Neural cell (in vitro differentiated cells): Measurements from ENCODE around the gene KCTD14. TPM values are rescaled to one million over a fixed set of nuclear protein-coding genes. Genes with fewer than 3 reads are reported as not detected.

Source experiments
- H2AFZ ChIP-seq: fragments of 200-600, 300-800 bp; sonication (generic), shearing (Covaris generic); 2 replicates; pipeline ENCODE4 v1.6.0; 2014; ENCODE audit warnings: low read depth, mild to moderate bottlenecking, antibody characterized with exemption, low read length, moderate library complexity
- H3F3A ChIP-seq: fragments of 200-600 bp; shearing (Covaris generic); 2 replicates; pipeline ENCODE4 v1.6.1; 2016; ENCODE audit warnings: mild to moderate bottlenecking, moderate library complexity, mixed read lengths, antibody characterized with exemption, low read length; ENCODE audit not compliant: insufficient read depth, poor library complexity, severe bottlenecking
- H3K27ac ChIP-seq: fragments of 200-600, 300-800 bp; sonication (generic), shearing (Covaris generic); 2 replicates; pipeline ENCODE4 v1.5.1; 2014; ENCODE audit warnings: mild to moderate bottlenecking, low read length, moderate library complexity
- H3K27me3 ChIP-seq: fragments of 300-800, 200-600 bp; sonication (generic), shearing (Covaris generic); 2 replicates; pipeline ENCODE4 v1.6.0; 2014; ENCODE audit warnings: mild to moderate bottlenecking, low read depth, low read length, moderate library complexity; ENCODE audit not compliant: insufficient read depth
- H3K36me3 ChIP-seq: fragments of 300-800, 200-600 bp; sonication (generic), shearing (Covaris generic); 2 replicates; pipeline ENCODE4 v1.5.1; 2014; ENCODE audit warnings: mild to moderate bottlenecking, antibody characterized with exemption, low read length, moderate library complexity; ENCODE audit not compliant: insufficient read depth
- H3K4me2 ChIP-seq: fragments of 300-800, 200-600 bp; sonication (generic), shearing (Covaris generic); 2 replicates; pipeline ENCODE4 v1.6.0; 2014; ENCODE audit warnings: mild to moderate bottlenecking, low read length
- H3K4me3 ChIP-seq: fragments of 300-800, 200-600 bp; sonication (generic), shearing (Covaris generic); 2 replicates; pipeline ENCODE4 v1.5.1; 2014; ENCODE audit warnings: mild to moderate bottlenecking, low read length, moderate library complexity
- H3K79me2 ChIP-seq: fragments of 200-600 bp; shearing (Covaris generic); replicated peaks from 2 replicates; pipeline ENCODE4 v1.6.0; 2014; ENCODE audit warnings: mild to moderate bottlenecking, low read length, moderate library complexity; ENCODE audit not compliant: insufficient read depth
- H3K9ac ChIP-seq: fragments of 300-800, 200-600 bp; sonication (generic), shearing (Covaris generic); 2 replicates; pipeline ENCODE4 v1.6.1; 2016; ENCODE audit warnings: mild to moderate bottlenecking, low read length, mixed read lengths
- H3K9me2 ChIP-seq: fragments of 200-600 bp; shearing (Covaris generic); 2 replicates; pipeline ENCODE4 v1.6.1; 2016; ENCODE audit warnings: mild to moderate bottlenecking, low read length, mixed read lengths; ENCODE audit not compliant: insufficient read depth
- H3K9me3 ChIP-seq: fragments of 200-600, 300-800 bp; sonication (generic), shearing (Covaris generic); 2 replicates; pipeline ENCODE4 v1.6.1; 2016; ENCODE audit warnings: mild to moderate bottlenecking, mixed run types, low read length, moderate library complexity, mixed read lengths
- H4K20me1 ChIP-seq: fragments of 200-600 bp; shearing (Covaris generic); 2 replicates; pipeline ENCODE4 v1.6.1; 2016; ENCODE audit warnings: mild to moderate bottlenecking, mixed run types; ENCODE audit not compliant: insufficient read depth
- CTCF ChIP-seq: fragments of 450-650 bp; IDR thresholded peaks from 2 replicates; pipeline ENCODE4 v1.5.1; 2014; ENCODE audit warnings: antibody characterized with exemption, mild to moderate bottlenecking, moderate library complexity; ENCODE audit not compliant: poor library complexity, severe bottlenecking
- EP300 ChIP-seq: fragments of 450-650 bp; conservative IDR thresholded peaks from 2 replicates; pipeline ENCODE4 v1.6.1; 2014; ENCODE audit warnings: antibody characterized with exemption, mild to moderate bottlenecking, moderate library complexity; ENCODE audit not compliant: poor library complexity, severe bottlenecking
- EZH2 ChIP-seq: fragments of 200-600, 300-800 bp; shearing (Covaris generic), sonication (generic); IDR thresholded peaks from 2 replicates; pipeline ENCODE4 v1.6.1; 2014; ENCODE audit warnings: antibody characterized with exemption, low read length, borderline replicate concordance, mild to moderate bottlenecking; ENCODE audit not compliant: insufficient read depth, poor library complexity, severe bottlenecking
- MXI1 ChIP-seq: fragments of 450-650 bp; conservative IDR thresholded peaks from 2 replicates; pipeline ENCODE4 v1.6.1; 2014; ENCODE audit warnings: antibody characterized with exemption, mild to moderate bottlenecking; ENCODE audit not compliant: poor library complexity, severe bottlenecking
- POLR2AphosphoS5 ChIP-seq: IDR thresholded peaks from 2 replicates; pipeline ENCODE4 v1.6.1; 2012
- RAD21 ChIP-seq: fragments of 450-650 bp; conservative IDR thresholded peaks from 2 replicates; pipeline ENCODE4 v1.6.1; 2014; ENCODE audit warnings: antibody characterized with exemption, mild to moderate bottlenecking, moderate library complexity
- REST ChIP-seq: IDR thresholded peaks from 2 replicates; pipeline ENCODE4 v1.6.1; 2012; ENCODE audit warnings: borderline replicate concordance
- SMC3 ChIP-seq: fragments of 450-650 bp; conservative IDR thresholded peaks from 2 replicates; pipeline ENCODE4 v1.6.1; 2014; ENCODE audit warnings: antibody characterized with exemption, mild to moderate bottlenecking, moderate library complexity; ENCODE audit not compliant: poor library complexity
- TAF1 ChIP-seq: IDR thresholded peaks from 2 replicates; pipeline ENCODE4 v1.6.1; 2012; ENCODE audit warnings: low read depth
- polyA plus RNA-seq: library from polyadenylated mRNA; depleted of rRNA; stranded (reverse); fragments of >200 nt; gene quantifications from 2 replicates; pipeline ENCODE4 v1.2.3, GENCODE V29; 2014

The KCTD14 gene
- polyA plus RNA-seq, 1 donor from 2014 or later, result 0.32 TPM

- Histone ChIP-seq H3K4me3 (no peak overlapping the region), H2AFZ (no peak overlapping the region), H3K27me3 (no peaks in the 10 kb centered on the region), H4K20me1 (no peaks in the 10 kb centered on the region), H3K9ac (no peak overlapping the region), H3K9me2 (no peaks in the 10 kb centered on the region), H3K79me2 (no peaks in the 10 kb centered on the region), H3K27ac (no peak overlapping the region), H3K9me3 (no peaks in the 10 kb centered on the region), H3K4me2 (no peak overlapping the region), H3K36me3 (no peaks in the 10 kb centered on the region), H3F3A (no peaks in the 10 kb centered on the region)
- TF ChIP-seq CTCF (no peak), TAF1 (no peak), MXI1 (no peak), POLR2AphosphoS5 (no peak), RAD21 (no peak), EP300 (no peak), SMC3 (no peak), REST (no peak), EZH2 (no peak)
Observed at GRCh38 chr11:78036313-78036712, 13.2 kb upstream of the KCTD14 start.

- H4K20me1 ChIP-seq, result no peaks in the 10 kb centered on the region
- no peaks in the 10 kb centered on the region for H3K9me2 ChIP-seq
- H2AFZ ChIP-seq, result no peak overlapping the region
- no peaks in the 10 kb centered on the region for H3K27me3 ChIP-seq
- TF ChIP-seq EZH2 (no peak), MXI1 (no peak)
- no peaks in the 10 kb centered on the region for H3K79me2 ChIP-seq
- H3K36me3 ChIP-seq, result no peaks in the 10 kb centered on the region
- no peak overlapping the region for H3K4me3 ChIP-seq
- no peaks in the 10 kb centered on the region for H3F3A ChIP-seq
- no peak overlapping the region for H3K27ac ChIP-seq
- no peak overlapping the region for H3K9ac ChIP-seq
- no peaks in the 10 kb centered on the region for H3K9me3 ChIP-seq
- H3K4me2 ChIP-seq, result no peak overlapping the region
Observed at GRCh38 chr11:78034623-78035022, 11.5 kb upstream of the KCTD14 start.

- no peaks in the 10 kb centered on the region for H3K79me2 ChIP-seq
- H2AFZ ChIP-seq, result no peak overlapping the region
- no peaks in the 10 kb centered on the region for H3K9me3 ChIP-seq
- H3K9me2 ChIP-seq, result no peaks in the 10 kb centered on the region
- H3K4me3 ChIP-seq, result no peak overlapping the region
- H3F3A ChIP-seq, result no peaks in the 10 kb centered on the region
- no peak overlapping the region for H3K9ac ChIP-seq
- no peak overlapping the region for H3K4me2 ChIP-seq
- no peak overlapping the region for H3K27ac ChIP-seq
- H3K36me3 ChIP-seq, result no peaks in the 10 kb centered on the region
- H4K20me1 ChIP-seq, result no peaks in the 10 kb centered on the region
- TF ChIP-seq SMC3, result no peak
- TF ChIP-seq RAD21, result no peak
- H3K27me3 ChIP-seq, result no peaks in the 10 kb centered on the region
Observed at GRCh38 chr11:78033040-78033439, 10.0 kb upstream of the KCTD14 start.
